ENCODE data around the gene ITPKC.
"Not testable (repeated sequence)": the region's sequence is repeated elsewhere in the genome, so short reads cannot be mapped to it uniquely, and the experiment has no call there.

ITPKC gene

DNA sequence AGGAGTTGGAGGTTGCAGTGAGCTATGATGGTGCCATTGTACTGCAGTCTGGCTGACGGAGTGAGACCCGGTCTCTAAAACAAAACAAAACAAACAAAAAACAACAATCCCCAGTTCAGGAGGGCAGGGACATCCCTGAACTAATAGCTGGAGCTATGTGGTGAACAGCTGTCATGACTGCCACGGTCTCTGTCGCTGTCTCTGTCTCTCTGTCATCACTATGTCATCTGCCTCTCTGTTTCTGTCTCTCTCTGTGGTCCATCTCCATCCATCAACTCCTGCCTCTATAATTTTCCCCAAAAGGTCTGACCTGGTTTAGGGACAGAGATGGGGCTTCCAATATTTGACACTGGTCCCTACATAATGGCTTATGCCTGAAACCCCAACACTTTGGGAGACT, 7.4 kb downstream of the ITPKC start:
- H3K36me3 ChIP-seq (ENCODE audit: insufficient read depth, insufficient read length, low read length): peaks cover 40% of the 10 kb centered on the region
- no peak overlapping the region for H3K9ac ChIP-seq (ENCODE audit: insufficient read length, low read depth)
- TF ChIP-seq ZNF274 (IDR thresholded peaks at IDR 0.05; ENCODE audit: low read depth, low read length) (no peak), SUZ12 (IDR thresholded peaks at IDR 0.05; ENCODE audit: extremely low read depth, insufficient read depth, insufficient read length) (no peak), YY1 (IDR thresholded peaks at IDR 0.05; ENCODE audit: insufficient read depth, insufficient read length) (no peak)
- no peak for DNase-seq (ENCODE audit: low read depth, low spot score)
- no peaks in the 10 kb centered on the region for H3K9me3 ChIP-seq (ENCODE audit: insufficient read depth, low read length)
- H3K27me3 ChIP-seq (ENCODE audit: insufficient read depth, insufficient read length): no peaks in the 10 kb centered on the region
- no peaks in the 10 kb centered on the region for H3K4me1 ChIP-seq (ENCODE audit: insufficient read depth, insufficient read length)
- no peak overlapping the region for H3K4me3 ChIP-seq (ENCODE audit: insufficient read length, low read depth)

DNA sequence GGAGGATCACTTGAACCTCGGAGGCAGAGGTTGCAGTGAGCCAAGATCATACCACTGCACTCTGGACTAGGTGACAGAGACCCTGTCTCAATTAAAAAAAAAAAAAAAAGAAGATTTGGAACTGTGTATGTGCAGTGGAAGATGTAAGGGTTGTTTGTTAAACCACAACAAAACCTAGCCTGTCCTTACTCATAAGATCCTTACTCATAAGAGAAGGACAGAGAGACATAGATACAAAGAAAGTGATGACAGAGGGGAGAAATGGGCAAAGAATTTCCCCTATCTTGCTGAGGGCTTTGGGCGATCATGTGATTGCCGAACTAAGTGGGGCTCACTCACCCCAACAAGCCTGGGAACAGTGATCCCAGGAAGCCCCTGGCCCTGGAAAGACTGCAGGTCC, 7.9 kb downstream of the ITPKC start:
- H3K4me3 ChIP-seq (ENCODE audit: insufficient read length, low read depth): no peak overlapping the region
- no peaks in the 10 kb centered on the region for H3K27me3 ChIP-seq (ENCODE audit: insufficient read depth, insufficient read length)
- no peaks in the 10 kb centered on the region for H3K9me3 ChIP-seq (ENCODE audit: insufficient read depth, low read length)
- TF ChIP-seq ZNF274 (IDR thresholded peaks at IDR 0.05; ENCODE audit: low read depth, low read length) (no peak), YY1 (IDR thresholded peaks at IDR 0.05; ENCODE audit: insufficient read depth, insufficient read length) (no peak), SUZ12 (IDR thresholded peaks at IDR 0.05; ENCODE audit: extremely low read depth, insufficient read depth, insufficient read length) (no peak)
- H3K4me1 ChIP-seq (ENCODE audit: insufficient read depth, insufficient read length): no peaks in the 10 kb centered on the region
- DNase-seq (ENCODE audit: low read depth, low spot score): no peak
- no peak overlapping the region for H3K9ac ChIP-seq (ENCODE audit: insufficient read length, low read depth)
- peaks cover 42% of the 10 kb centered on the region for H3K36me3 ChIP-seq (ENCODE audit: insufficient read depth, insufficient read length, low read length)

DNA sequence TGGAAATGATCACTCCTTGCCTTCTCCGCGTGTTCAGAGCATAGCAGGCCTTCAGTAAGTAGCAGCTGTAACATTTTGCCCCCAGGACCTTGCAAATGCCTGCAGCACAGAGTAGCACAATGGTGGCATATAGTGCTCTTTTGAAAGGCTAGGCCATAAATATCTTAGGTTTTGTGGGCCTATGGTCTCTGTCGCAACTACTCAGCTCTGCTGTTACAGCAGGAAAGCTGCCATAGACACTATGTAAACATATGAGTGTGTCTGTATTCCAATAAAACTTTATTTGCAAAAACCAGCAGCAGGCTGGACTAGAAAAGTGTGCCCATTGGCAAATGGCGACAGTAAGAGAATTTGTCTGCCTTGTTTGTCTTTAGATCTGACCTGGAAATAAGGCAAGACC, 9.4 kb downstream of the ITPKC start:
- no peak overlapping the region for H3K9ac ChIP-seq (ENCODE audit: insufficient read length, low read depth)
- H3K9me3 ChIP-seq (ENCODE audit: insufficient read depth, low read length): no peaks in the 10 kb centered on the region
- TF ChIP-seq ZNF274 (IDR thresholded peaks at IDR 0.05; ENCODE audit: low read depth, low read length): no peak
- TF ChIP-seq YY1 (IDR thresholded peaks at IDR 0.05; ENCODE audit: insufficient read depth, insufficient read length): no peak
- no peak for TF ChIP-seq SUZ12 (IDR thresholded peaks at IDR 0.05; ENCODE audit: extremely low read depth, insufficient read depth, insufficient read length)
- no peaks in the 10 kb centered on the region for H3K27me3 ChIP-seq (ENCODE audit: insufficient read depth, insufficient read length)
- H3K4me1 ChIP-seq (ENCODE audit: insufficient read depth, insufficient read length): no peaks in the 10 kb centered on the region
- peaks cover 55% of the 10 kb centered on the region for H3K36me3 ChIP-seq (ENCODE audit: insufficient read depth, insufficient read length, low read length)
- no peak for DNase-seq (ENCODE audit: low read depth, low spot score)
- H3K4me3 ChIP-seq (ENCODE audit: insufficient read length, low read depth): no peak overlapping the region

DNA sequence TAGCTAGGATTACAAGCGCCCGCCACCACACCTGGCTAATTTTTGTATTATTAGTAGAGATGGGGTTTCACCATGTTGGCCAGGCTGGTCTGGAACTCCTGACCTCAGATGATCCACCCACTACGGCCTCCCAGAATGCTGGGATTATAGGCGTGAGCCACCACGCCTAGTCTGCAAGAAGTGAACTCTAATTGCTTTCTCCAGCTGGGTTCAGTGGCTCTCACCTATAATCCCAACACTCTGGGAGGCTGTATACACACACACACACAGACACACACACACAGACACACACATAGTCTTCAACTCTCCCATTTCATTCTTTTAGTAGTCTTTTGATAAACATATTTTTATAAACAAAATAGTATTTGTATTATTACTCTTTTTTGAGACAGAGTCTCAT, 13.2 kb downstream of the ITPKC start:
- H3K27me3 ChIP-seq (ENCODE audit: insufficient read depth, insufficient read length); H3K4me1 ChIP-seq (ENCODE audit: insufficient read depth, insufficient read length); H3K9ac ChIP-seq (ENCODE audit: insufficient read length, low read depth); H3K4me3 ChIP-seq (ENCODE audit: insufficient read length, low read depth); DNase-seq (ENCODE audit: low read depth, low spot score); H3K9me3 ChIP-seq (ENCODE audit: insufficient read depth, low read length): not testable (repeated sequence)
- H3K36me3 ChIP-seq (ENCODE audit: insufficient read depth, insufficient read length, low read length): peaks cover 58% of the 10 kb centered on the region

DNA sequence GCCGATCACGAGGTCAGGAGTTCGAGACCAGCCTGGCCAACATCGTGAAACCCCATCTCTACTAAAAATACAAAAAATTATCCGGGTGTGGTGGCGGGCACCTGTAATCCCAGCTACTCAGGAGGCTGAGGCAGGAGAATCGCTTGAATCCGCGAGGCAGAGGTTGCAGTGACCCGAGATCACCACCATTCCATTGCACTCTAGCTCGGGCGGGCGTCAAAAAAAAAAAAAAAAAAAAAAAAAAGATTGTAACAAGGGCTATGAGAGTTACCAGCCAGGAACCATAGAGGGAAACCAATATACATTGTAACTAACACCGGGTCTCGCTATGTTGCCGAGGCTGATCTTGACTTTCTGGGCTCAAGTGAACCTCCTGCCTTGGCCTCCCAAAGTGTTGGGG, 15.4 kb downstream of the ITPKC start:
- not testable (repeated sequence) for DNase-seq (ENCODE audit: low read depth, low spot score); H3K4me1 ChIP-seq (ENCODE audit: insufficient read depth, insufficient read length); H3K9me3 ChIP-seq (ENCODE audit: insufficient read depth, low read length); H3K9ac ChIP-seq (ENCODE audit: insufficient read length, low read depth); H3K27me3 ChIP-seq (ENCODE audit: insufficient read depth, insufficient read length); H3K4me3 ChIP-seq (ENCODE audit: insufficient read length, low read depth)
- H3K36me3 ChIP-seq (ENCODE audit: insufficient read depth, insufficient read length, low read length): peaks cover 58% of the 10 kb centered on the region

DNA sequence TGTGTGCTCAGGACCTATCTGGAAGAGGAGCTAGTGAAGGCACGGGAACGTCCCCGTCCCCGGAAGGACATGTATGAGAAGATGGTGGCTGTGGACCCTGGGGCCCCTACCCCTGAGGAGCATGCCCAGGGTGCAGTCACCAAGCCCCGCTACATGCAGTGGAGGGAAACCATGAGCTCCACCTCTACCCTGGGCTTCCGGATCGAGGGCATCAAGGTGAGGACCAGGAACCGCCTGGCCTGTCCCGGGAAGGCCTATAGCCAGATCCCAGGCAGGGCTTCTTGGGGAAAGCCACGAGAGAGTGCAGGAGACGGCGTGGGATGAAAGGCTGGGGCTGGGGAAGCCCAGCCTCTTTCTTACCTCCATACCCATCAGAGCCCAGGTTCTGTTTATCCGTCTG, 16.2 kb downstream of the ITPKC start:
- Histone ChIP-seq H3K9me3 (ENCODE audit: insufficient read depth, low read length) (no peaks in the 10 kb centered on the region), H3K27me3 (ENCODE audit: insufficient read depth, insufficient read length) (no peaks in the 10 kb centered on the region), H3K36me3 (ENCODE audit: insufficient read depth, insufficient read length, low read length) (peaks cover 54% of the 10 kb centered on the region), H3K4me3 (ENCODE audit: insufficient read length, low read depth) (no peak overlapping the region), H3K9ac (ENCODE audit: insufficient read length, low read depth) (no peak overlapping the region), H3K4me1 (ENCODE audit: insufficient read depth, insufficient read length) (no peaks in the 10 kb centered on the region)
- DNase-seq (ENCODE audit: low read depth, low spot score): no peak
- no peak for TF ChIP-seq YY1 (IDR thresholded peaks at IDR 0.05; ENCODE audit: insufficient read depth, insufficient read length)

DNA sequence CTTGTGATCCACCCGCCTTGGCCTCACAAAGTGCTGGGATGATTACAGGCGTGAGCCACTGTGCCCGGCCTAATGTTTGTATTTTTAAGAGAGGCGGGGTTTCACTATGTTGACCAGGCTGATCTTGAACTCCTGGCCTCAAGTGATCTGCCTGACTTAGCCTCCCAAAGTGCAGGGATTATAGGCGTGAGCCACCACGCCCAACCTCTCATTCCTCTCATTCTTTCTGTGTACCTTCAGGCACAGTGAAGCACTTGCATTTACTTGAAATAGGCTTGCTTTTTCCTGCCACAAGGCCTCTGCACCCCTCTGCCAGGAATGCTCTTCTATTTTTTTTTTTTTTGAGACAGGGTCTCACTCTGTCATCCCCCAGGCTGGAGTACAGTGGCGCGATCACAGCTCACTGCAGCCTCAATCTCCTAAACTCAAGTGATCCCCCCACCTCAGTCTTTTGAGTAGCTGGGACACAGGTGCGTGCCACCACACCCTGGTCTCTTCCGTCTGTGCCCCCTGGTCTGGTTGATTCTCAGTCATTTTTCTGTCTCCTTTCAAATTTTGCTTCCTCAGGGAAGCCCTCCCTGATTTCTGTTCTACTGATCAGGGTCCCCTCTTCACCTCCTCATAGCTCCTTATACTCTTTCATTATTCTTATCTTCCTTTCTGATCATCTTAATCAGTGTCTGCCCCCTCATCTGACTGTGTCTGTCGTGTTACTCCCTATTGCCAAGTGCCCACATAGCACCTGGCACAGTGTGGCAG, 18.3 kb downstream of the ITPKC start:
- Histone ChIP-seq H3K4me1 (ENCODE audit: insufficient read depth, insufficient read length) (no peaks in the 10 kb centered on the region), H3K4me3 (ENCODE audit: insufficient read length, low read depth) (no peak overlapping the region), H3K9me3 (ENCODE audit: insufficient read depth, low read length) (no peaks in the 10 kb centered on the region), H3K36me3 (ENCODE audit: insufficient read depth, insufficient read length, low read length) (peaks cover 54% of the 10 kb centered on the region), H3K27me3 (ENCODE audit: insufficient read depth, insufficient read length) (no peaks in the 10 kb centered on the region), H3K9ac (ENCODE audit: insufficient read length, low read depth) (no peak overlapping the region)
- DNase-seq (ENCODE audit: low read depth, low spot score): no peak
- TF ChIP-seq SUZ12 (IDR thresholded peaks at IDR 0.05; ENCODE audit: extremely low read depth, insufficient read depth, insufficient read length): no peak
- no peak for TF ChIP-seq YY1 (IDR thresholded peaks at IDR 0.05; ENCODE audit: insufficient read depth, insufficient read length)
- TF ChIP-seq ZNF274 (IDR thresholded peaks at IDR 0.05; ENCODE audit: low read depth, low read length): no peak

DNA sequence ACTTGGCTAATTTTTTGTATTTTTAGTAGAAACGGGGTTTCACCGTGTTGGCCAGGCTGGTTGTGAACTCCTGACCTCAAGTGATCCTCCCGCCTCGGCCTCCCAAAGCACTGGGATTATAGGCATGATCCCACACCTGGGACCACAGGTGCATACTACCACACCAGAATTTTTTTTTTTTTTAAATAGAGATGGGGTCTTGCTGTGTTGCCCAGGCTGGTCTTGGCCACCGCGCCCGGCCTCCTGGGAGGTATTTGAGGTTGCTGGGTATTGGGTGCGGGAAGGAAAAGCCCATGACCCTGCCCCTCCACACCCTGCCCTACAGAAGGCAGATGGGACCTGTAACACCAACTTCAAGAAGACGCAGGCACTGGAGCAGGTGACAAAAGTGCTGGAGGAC, 19.7 kb downstream of the ITPKC start:
- Histone ChIP-seq H3K9me3 (ENCODE audit: insufficient read depth, low read length) (no peaks in the 10 kb centered on the region), H3K27me3 (ENCODE audit: insufficient read depth, insufficient read length) (no peaks in the 10 kb centered on the region), H3K4me1 (ENCODE audit: insufficient read depth, insufficient read length) (peaks cover 4% of the 10 kb centered on the region), H3K9ac (ENCODE audit: insufficient read length, low read depth) (no peak overlapping the region), H3K36me3 (ENCODE audit: insufficient read depth, insufficient read length, low read length) (peaks cover 44% of the 10 kb centered on the region), H3K4me3 (ENCODE audit: insufficient read length, low read depth) (no peak overlapping the region)
- no peak for DNase-seq (ENCODE audit: low read depth, low spot score)
- TF ChIP-seq SUZ12 (IDR thresholded peaks at IDR 0.05; ENCODE audit: extremely low read depth, insufficient read depth, insufficient read length) (no peak), YY1 (IDR thresholded peaks at IDR 0.05; ENCODE audit: insufficient read depth, insufficient read length) (no peak), ZNF274 (IDR thresholded peaks at IDR 0.05; ENCODE audit: low read depth, low read length) (no peak)
